ENCODE results near the gene GORASP1.

GORASP1 gene

DNA sequence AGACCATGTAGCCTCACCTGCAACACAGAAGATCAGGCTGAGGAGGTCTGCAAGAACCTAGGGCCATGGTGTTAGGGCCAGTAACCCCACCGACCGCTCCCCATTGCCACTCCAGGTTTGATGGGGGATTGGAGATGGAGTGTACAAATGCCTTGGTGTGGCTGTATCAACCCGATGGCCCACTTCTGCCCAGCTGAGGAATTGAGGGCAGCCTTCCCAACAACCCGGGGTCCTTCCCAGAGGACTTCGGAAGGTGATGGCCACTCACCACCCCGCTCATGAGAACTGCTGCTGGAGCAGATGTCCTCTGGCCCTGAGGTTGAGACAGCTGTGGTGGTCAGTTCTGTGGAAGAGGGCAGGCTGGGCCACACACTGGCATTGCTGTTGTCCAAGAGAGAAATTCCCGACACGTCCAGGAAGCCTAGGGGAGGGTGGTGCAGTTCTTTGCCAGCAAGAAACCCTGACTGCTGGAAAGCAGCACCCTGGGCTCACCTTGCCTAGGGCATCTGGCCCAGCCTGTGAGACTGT is 8.9 kb downstream of the GORASP1 start:
- Histone ChIP-seq H3K9me3 (no peaks in the 10 kb centered on the region), H4K20me1 (peaks cover 71% of the 10 kb centered on the region), H3K4me2 (no peak overlapping the region), H3K4me1 (no peaks in the 10 kb centered on the region), H3K36me3 (peaks cover 82% of the 10 kb centered on the region), H3K27me3 (no peaks in the 10 kb centered on the region), H3K27ac (no peak overlapping the region), H3K9ac (no peak overlapping the region), H3K4me3 (no peak overlapping the region)
- no peak for TF ChIP-seq Cebpa-rat (IDR thresholded peaks at IDR 0.05)

DNA sequence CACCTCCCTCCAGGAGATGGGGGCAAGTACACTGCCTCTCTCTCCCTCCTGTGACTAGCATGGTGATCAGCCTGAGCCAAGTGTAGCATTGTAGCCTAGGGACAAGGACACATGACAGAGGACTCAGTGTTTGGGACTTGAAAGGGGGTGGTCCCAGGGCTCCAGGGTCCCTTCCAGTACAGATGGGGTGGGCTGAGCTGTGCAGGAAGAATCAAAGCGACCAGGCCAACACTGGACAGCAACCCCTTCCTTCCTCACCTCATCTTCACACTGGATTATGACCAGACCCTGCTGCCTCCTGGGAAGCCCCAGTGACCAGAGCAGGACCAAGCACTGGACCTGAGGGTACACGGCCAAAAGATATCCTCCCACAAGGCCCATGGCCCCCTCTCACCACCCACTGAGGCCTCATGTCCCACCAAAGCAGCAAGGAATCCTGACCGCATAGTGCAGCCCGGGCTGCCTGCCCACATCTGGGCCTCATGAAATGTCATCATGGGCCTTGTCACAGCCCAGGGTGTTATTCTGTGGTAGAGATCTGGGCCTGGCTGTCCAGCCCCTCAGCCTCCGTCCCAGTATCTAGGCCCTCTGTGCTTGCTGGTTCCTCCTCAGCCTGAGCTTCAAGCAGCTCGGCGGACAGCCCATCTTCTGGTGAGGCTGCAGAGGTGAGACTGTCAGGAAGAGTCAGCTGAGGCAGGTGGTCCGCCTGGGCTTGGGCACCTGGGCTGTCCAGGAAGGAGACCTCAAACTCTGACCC is 9.5 kb downstream of the GORASP1 start:
- Histone ChIP-seq H3K4me1 (no peaks in the 10 kb centered on the region), H3K27me3 (no peaks in the 10 kb centered on the region), H3K4me3 (no peak overlapping the region), H3K9ac (no peak overlapping the region), H3K4me2 (no peak overlapping the region), H3K9me3 (no peaks in the 10 kb centered on the region), H3K36me3 (peaks cover 88% of the 10 kb centered on the region), H3K27ac (no peak overlapping the region), H4K20me1 (peaks cover 65% of the 10 kb centered on the region)
- TF ChIP-seq Cebpa-rat (IDR thresholded peaks at IDR 0.05), result no peak

DNA sequence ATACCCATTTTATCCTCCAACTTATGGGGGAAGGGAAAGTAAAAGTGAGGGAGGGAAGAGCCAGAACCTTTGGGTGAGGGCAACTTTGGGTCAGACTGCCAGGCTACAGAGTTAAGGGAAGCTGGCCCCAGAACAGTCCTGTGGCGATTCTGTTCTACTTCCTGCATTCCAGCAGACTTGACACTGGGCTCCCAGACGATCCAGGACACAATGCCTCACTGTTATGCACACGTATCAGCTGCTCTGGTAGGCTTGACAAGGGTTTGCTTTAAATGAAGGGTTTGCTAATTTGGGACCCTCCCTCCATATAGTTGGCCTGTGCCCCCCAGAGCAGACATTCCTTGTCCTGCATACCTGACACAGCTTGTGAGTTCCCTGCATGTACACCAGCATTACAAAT is 10.7 kb downstream of the GORASP1 start:
- peaks cover 92% of the 10 kb centered on the region for H3K36me3 ChIP-seq
- H3K9ac ChIP-seq, result no peak overlapping the region
- no peak for TF ChIP-seq Cebpa-rat (IDR thresholded peaks at IDR 0.05)
- H4K20me1 ChIP-seq, result peaks cover 54% of the 10 kb centered on the region
- H3K4me1 ChIP-seq, result no peaks in the 10 kb centered on the region
- no peaks in the 10 kb centered on the region for H3K27me3 ChIP-seq
- H3K4me3 ChIP-seq, result no peak overlapping the region
- no peak overlapping the region for H3K4me2 ChIP-seq
- H3K27ac ChIP-seq, result no peak overlapping the region
- H3K9me3 ChIP-seq, result no peaks in the 10 kb centered on the region

DNA sequence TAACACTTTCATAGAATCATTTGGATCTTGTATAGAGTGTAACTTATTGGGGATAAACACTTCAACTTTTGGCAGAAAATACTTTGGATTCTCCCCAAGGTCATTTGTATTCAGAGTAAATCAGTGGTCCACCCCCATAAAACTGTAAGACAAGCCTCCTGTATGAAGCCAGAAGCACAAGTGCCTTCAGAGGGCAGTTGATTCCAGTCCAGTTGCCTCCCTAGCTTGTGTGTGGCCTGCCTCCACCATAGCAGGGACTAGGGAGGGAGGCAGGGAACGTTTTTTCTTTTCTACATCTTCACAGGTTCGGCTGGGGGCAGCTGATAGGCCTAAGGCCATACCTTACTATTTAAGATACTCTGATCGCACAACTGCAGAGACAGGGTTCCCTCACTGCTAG is 11.6 kb downstream of the GORASP1 start:
- Histone ChIP-seq H3K27me3 (no peaks in the 10 kb centered on the region), H4K20me1 (peaks cover 44% of the 10 kb centered on the region), H3K4me2 (no peak overlapping the region), H3K36me3 (peaks cover 98% of the 10 kb centered on the region), H3K4me1 (no peaks in the 10 kb centered on the region), H3K9me3 (no peaks in the 10 kb centered on the region), H3K27ac (no peak overlapping the region), H3K4me3 (no peak overlapping the region), H3K9ac (no peak overlapping the region)
- TF ChIP-seq Cebpa-rat (IDR thresholded peaks at IDR 0.05), result no peak

DNA sequence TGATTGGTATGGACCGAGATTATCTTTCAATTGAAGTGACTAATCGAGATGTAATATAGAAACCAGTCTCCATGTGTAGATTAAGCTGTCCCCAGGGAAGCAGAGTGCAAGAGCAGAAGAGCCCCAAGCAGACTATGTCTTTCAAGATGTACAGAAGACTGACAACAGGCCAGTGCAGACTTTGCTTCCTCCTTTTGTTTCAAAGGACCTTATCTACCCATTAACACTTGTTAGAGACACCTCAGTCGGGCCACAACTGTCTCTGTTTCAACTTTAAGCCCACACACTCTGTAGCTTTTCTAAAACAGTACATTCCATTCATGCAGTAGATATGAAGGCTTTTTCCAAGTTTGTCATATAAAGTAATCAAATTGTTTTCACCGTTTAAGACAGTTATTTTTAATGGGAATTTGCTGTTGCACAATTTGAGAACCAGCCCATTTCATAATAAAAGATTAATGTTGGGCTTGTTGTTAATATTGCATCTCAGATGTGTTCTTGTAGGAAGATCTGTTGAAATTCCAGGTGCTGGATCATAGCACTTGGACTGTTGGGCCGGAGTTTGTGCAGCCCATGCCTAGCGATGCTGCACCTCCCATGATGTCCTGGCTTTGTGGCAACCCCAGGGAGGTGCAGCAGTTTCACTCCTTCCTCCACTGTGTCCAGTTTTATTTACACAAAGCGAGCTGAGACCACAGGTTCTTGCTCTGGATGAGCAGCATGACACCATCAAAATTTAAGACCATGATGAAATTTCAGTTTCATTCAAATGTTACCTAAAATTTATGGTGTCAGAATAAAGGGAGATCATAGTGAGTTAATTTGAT is 12.4 kb downstream of the GORASP1 start:
- H3K27ac ChIP-seq, result no peak overlapping the region
- no peak overlapping the region for H3K9ac ChIP-seq
- no peaks in the 10 kb centered on the region for H3K4me1 ChIP-seq
- H4K20me1 ChIP-seq, result peaks cover 36% of the 10 kb centered on the region
- no peak overlapping the region for H3K4me2 ChIP-seq
- H3K36me3 ChIP-seq, result peaks cover 95% of the 10 kb centered on the region
- TF ChIP-seq Cebpa-rat (IDR thresholded peaks at IDR 0.05), result no peak
- no peaks in the 10 kb centered on the region for H3K9me3 ChIP-seq
- no peak overlapping the region for H3K4me3 ChIP-seq
- H3K27me3 ChIP-seq, result no peaks in the 10 kb centered on the region

DNA sequence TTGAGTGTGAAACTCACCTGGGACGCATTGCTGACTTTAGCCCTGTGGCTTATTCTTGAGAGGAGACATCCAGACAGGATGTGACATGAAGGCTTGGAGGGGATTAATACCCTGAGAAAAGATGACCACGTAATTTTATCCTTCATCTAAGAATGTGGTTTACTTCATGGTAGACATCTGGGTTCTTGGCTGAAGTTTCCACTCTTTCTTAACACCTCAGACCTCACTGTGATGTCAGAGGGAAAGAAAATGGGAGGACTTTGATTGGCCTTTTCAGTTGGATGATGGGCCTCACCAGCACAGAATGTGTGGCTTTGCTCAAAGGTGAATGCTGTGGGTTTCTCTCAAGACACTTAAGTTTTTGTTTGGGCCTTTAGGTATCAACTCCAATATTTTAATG is 16.5 kb downstream of the GORASP1 start:
- peaks cover 92% of the 10 kb centered on the region for H3K36me3 ChIP-seq
- no peak overlapping the region for H3K27ac ChIP-seq
- H3K9me3 ChIP-seq, result no peaks in the 10 kb centered on the region
- H3K27me3 ChIP-seq, result no peaks in the 10 kb centered on the region
- no peaks in the 10 kb centered on the region; the same call in 1 of the 2 replicates for H4K20me1 ChIP-seq
- TF ChIP-seq Cebpa-rat (IDR thresholded peaks at IDR 0.05), result no peak
- H3K4me1 ChIP-seq, result peaks cover 11% of the 10 kb centered on the region
- H3K4me2 ChIP-seq, result no peak overlapping the region
- H3K4me3 ChIP-seq, result no peak overlapping the region
- no peak overlapping the region for H3K9ac ChIP-seq

DNA sequence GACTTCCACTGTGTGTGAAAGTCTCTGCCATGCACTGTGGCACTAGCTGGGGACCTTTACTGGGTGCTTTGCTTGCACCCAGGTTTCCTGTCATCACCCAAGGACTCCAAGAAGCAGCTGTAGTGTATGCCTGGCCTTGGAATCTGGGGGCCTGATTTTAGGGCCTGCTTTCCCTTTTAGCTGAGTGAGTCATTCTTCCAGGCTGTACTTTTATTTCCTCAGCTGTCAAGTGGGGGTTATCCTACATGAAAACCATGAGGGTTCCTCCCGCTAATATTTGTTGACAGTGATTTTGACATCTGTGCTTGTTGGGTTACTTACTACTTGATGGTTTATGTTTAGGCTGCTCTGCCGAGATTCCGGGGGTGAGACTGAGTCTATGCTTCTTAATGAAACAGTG is 18.5 kb downstream of the GORASP1 start:
- H3K4me2 ChIP-seq, result no peak overlapping the region
- no peaks in the 10 kb centered on the region; the same call in 1 of the 2 replicates for H4K20me1 ChIP-seq
- H3K36me3 ChIP-seq, result peaks cover 84% of the 10 kb centered on the region
- no peaks in the 10 kb centered on the region for H3K27me3 ChIP-seq
- H3K9me3 ChIP-seq, result no peaks in the 10 kb centered on the region
- H3K9ac ChIP-seq, result no peak overlapping the region
- no peak for TF ChIP-seq Cebpa-rat (IDR thresholded peaks at IDR 0.05)
- no peak overlapping the region for H3K27ac ChIP-seq
- peaks cover 19% of the 10 kb centered on the region for H3K4me1 ChIP-seq
- H3K4me3 ChIP-seq, result no peak overlapping the region

DNA sequence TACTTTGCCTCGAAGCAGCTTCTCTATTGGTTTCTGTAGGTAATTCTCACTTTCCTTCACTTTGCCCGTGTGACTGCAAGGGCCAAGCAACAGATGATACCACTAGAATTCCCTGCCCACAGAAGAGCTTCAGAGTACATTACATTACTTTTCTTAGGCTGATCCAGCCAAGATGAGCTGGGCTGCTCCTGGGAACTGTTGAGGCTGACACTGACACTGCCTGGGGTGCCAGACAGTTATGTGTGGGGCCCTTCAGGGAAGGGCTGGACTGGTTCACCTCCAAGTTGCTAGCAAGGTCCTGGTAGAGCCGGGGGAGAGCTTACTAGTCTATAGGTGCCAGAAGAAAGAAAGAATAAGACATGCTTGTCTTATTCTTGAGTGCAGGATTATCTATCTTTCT is 19.0 kb downstream of the GORASP1 start:
- Histone ChIP-seq H4K20me1 (no peaks in the 10 kb centered on the region; the same call in 1 of the 2 replicates), H3K4me2 (no peak overlapping the region), H3K9me3 (no peaks in the 10 kb centered on the region), H3K27ac (no peak overlapping the region), H3K27me3 (no peaks in the 10 kb centered on the region), H3K9ac (no peak overlapping the region), H3K36me3 (peaks cover 82% of the 10 kb centered on the region), H3K4me1 (peaks cover 19% of the 10 kb centered on the region), H3K4me3 (no peak overlapping the region)
- no peak for TF ChIP-seq Cebpa-rat (IDR thresholded peaks at IDR 0.05)

DNA sequence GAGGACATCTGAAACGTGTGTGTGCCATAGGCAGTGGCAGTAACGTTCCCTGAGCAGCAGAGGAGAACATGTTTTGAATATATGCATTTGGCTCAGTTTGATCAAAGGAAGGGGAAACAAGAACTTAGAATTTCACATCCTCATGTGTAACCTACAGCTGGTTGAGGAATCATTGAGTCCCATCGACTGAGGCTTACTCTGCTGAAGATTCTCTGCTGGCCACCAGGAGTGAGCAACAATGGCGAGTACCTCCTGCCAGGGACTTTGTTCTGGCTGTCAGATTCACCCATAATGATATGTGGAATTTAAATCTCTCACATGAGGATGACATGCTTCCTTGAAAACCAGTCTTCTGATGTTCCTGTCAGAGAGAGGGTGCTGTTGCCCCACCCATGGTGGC is 21.3 kb downstream of the GORASP1 start:
- H3K4me3 ChIP-seq, result no peak overlapping the region
- no peak overlapping the region for H3K9ac ChIP-seq
- no peak for TF ChIP-seq Cebpa-rat (IDR thresholded peaks at IDR 0.05)
- H3K36me3 ChIP-seq, result peaks cover 79% of the 10 kb centered on the region
- H3K27me3 ChIP-seq, result no peaks in the 10 kb centered on the region
- no peak overlapping the region for H3K27ac ChIP-seq
- H3K9me3 ChIP-seq, result no peaks in the 10 kb centered on the region
- peaks cover 19% of the 10 kb centered on the region for H3K4me1 ChIP-seq
- H3K4me2 ChIP-seq, result peak overlapping the region; percentile 64
- no peaks in the 10 kb centered on the region; the same call in 1 of the 2 replicates for H4K20me1 ChIP-seq
